Activated naive CD8-positive, alpha-beta T cell (primary cell): ENCODE data around the gene GFRA1.
"Not testable (repeated sequence)": the region's sequence is repeated elsewhere in the genome, so short reads cannot be mapped to it uniquely, and the experiment has no call there.

Experiments
- H3K27ac Mint-ChIP-seq: one replicate; pipeline ENCODE4 v1.8.0; 2021; ENCODE audit warnings: mixed read lengths
- H3K27me3 Mint-ChIP-seq: one replicate; pipeline ENCODE4 v1.8.0; 2021; ENCODE audit warnings: mixed read lengths
- H3K36me3 Mint-ChIP-seq: one replicate; pipeline ENCODE4 v1.8.0; 2021; ENCODE audit warnings: mixed read lengths
- H3K4me1 Mint-ChIP-seq: one replicate; pipeline ENCODE4 v1.8.0; 2021; ENCODE audit warnings: low read depth, mixed read lengths
- H3K4me3 Mint-ChIP-seq: one replicate; pipeline ENCODE4 v1.8.0; 2021; ENCODE audit warnings: mild to moderate bottlenecking, mixed read lengths
- H3K9me3 Mint-ChIP-seq: one replicate; pipeline ENCODE4 v1.8.0; 2021; ENCODE audit warnings: low read depth, mixed read lengths

The GFRA1 gene

GRCh38 chr10:116063107-116063506 is 209.9 kb downstream of the GFRA1 start:
- Mint-ChIP-seq H3K36me3 (no peaks in the 10 kb centered on the region), H3K4me3 (no peak overlapping the region), H3K27me3 (no peaks in the 10 kb centered on the region), H3K27ac (no peak overlapping the region), H3K4me1 (no peaks in the 10 kb centered on the region), H3K9me3 (no peaks in the 10 kb centered on the region)

- no peaks in the 10 kb centered on the region for H3K27me3 Mint-ChIP-seq
- no peak overlapping the region for H3K4me3 Mint-ChIP-seq
- no peaks in the 10 kb centered on the region for H3K9me3 Mint-ChIP-seq
- H3K36me3 Mint-ChIP-seq = no peaks in the 10 kb centered on the region
- no peak overlapping the region for H3K27ac Mint-ChIP-seq
- no peaks in the 10 kb centered on the region for H3K4me1 Mint-ChIP-seq
Observed at GRCh38 chr10:116060864-116061263, 212.1 kb downstream of the GFRA1 start.

- no peaks in the 10 kb centered on the region for H3K4me1 Mint-ChIP-seq
- H3K36me3 Mint-ChIP-seq = no peaks in the 10 kb centered on the region
- no peak overlapping the region for H3K4me3 Mint-ChIP-seq
- H3K27me3 Mint-ChIP-seq = no peaks in the 10 kb centered on the region
- no peak overlapping the region for H3K27ac Mint-ChIP-seq
- H3K9me3 Mint-ChIP-seq = no peaks in the 10 kb centered on the region
Observed at GRCh38 chr10:116059320-116059719, 213.7 kb downstream of the GFRA1 start.

- no peak overlapping the region for H3K4me3 Mint-ChIP-seq
- no peak overlapping the region for H3K27ac Mint-ChIP-seq
- no peaks in the 10 kb centered on the region for H3K27me3 Mint-ChIP-seq
- no peaks in the 10 kb centered on the region for H3K9me3 Mint-ChIP-seq
- no peaks in the 10 kb centered on the region for H3K36me3 Mint-ChIP-seq
- H3K4me1 Mint-ChIP-seq = no peaks in the 10 kb centered on the region
Observed at GRCh38 chr10:116056445-116057293, 216.3 kb downstream of the GFRA1 start.

GRCh38 chr10:116055917-116056252 is 217.1 kb downstream of the GFRA1 start:
- no peaks in the 10 kb centered on the region for H3K36me3 Mint-ChIP-seq
- no peak overlapping the region for H3K4me3 Mint-ChIP-seq
- no peaks in the 10 kb centered on the region for H3K9me3 Mint-ChIP-seq
- no peak overlapping the region for H3K27ac Mint-ChIP-seq
- H3K4me1 Mint-ChIP-seq = no peaks in the 10 kb centered on the region
- H3K27me3 Mint-ChIP-seq = no peaks in the 10 kb centered on the region

GRCh38 chr10:116055252-116055916 is 217.6 kb downstream of the GFRA1 start:
- H3K36me3 Mint-ChIP-seq = no peaks in the 10 kb centered on the region
- H3K4me1 Mint-ChIP-seq = no peaks in the 10 kb centered on the region
- no peak overlapping the region for H3K4me3 Mint-ChIP-seq
- H3K27ac Mint-ChIP-seq = no peak overlapping the region
- no peaks in the 10 kb centered on the region for H3K27me3 Mint-ChIP-seq
- H3K9me3 Mint-ChIP-seq = no peaks in the 10 kb centered on the region

GRCh38 chr10:116053910-116054309 is 219.1 kb downstream of the GFRA1 start:
- no peaks in the 10 kb centered on the region for H3K4me1 Mint-ChIP-seq
- H3K9me3 Mint-ChIP-seq = no peaks in the 10 kb centered on the region
- no peak overlapping the region for H3K4me3 Mint-ChIP-seq
- H3K36me3 Mint-ChIP-seq = no peaks in the 10 kb centered on the region
- H3K27me3 Mint-ChIP-seq = no peaks in the 10 kb centered on the region
- no peak overlapping the region for H3K27ac Mint-ChIP-seq

GRCh38 chr10:116053009-116053730 is 219.8 kb downstream of the GFRA1 start:
- not testable (repeated sequence) for H3K4me3 Mint-ChIP-seq, H3K9me3 Mint-ChIP-seq, H3K27ac Mint-ChIP-seq, H3K4me1 Mint-ChIP-seq, H3K27me3 Mint-ChIP-seq, H3K36me3 Mint-ChIP-seq

- H3K4me3 Mint-ChIP-seq, H3K9me3 Mint-ChIP-seq, H3K36me3 Mint-ChIP-seq, H3K27ac Mint-ChIP-seq, H3K27me3 Mint-ChIP-seq, H3K4me1 Mint-ChIP-seq: not testable (repeated sequence)
Observed at GRCh38 chr10:116052522-116052921, 220.5 kb downstream of the GFRA1 start.

GRCh38 chr10:116049974-116050304 is 223.1 kb downstream of the GFRA1 start:
- no peak overlapping the region for H3K27ac Mint-ChIP-seq
- H3K27me3 Mint-ChIP-seq = no peaks in the 10 kb centered on the region
- no peaks in the 10 kb centered on the region for H3K36me3 Mint-ChIP-seq
- no peaks in the 10 kb centered on the region for H3K9me3 Mint-ChIP-seq
- no peaks in the 10 kb centered on the region for H3K4me1 Mint-ChIP-seq
- no peak overlapping the region for H3K4me3 Mint-ChIP-seq

- Mint-ChIP-seq H3K4me1 (no peaks in the 10 kb centered on the region), H3K36me3 (no peaks in the 10 kb centered on the region), H3K27ac (no peak overlapping the region), H3K27me3 (no peaks in the 10 kb centered on the region), H3K4me3 (no peak overlapping the region), H3K9me3 (no peaks in the 10 kb centered on the region)
Observed at GRCh38 chr10:116049158-116049973, 223.6 kb downstream of the GFRA1 start.

- H3K9me3 Mint-ChIP-seq = no peaks in the 10 kb centered on the region
- H3K4me1 Mint-ChIP-seq = no peaks in the 10 kb centered on the region
- H3K27ac Mint-ChIP-seq = no peak overlapping the region
- peaks cover 2% of the 10 kb centered on the region for H3K27me3 Mint-ChIP-seq
- no peaks in the 10 kb centered on the region for H3K36me3 Mint-ChIP-seq
- no peak overlapping the region for H3K4me3 Mint-ChIP-seq
Observed at GRCh38 chr10:116045366-116046356, 227.3 kb downstream of the GFRA1 start.

GRCh38 chr10:116044801-116045248 is 228.2 kb downstream of the GFRA1 start:
- Mint-ChIP-seq H3K4me3 (no peak overlapping the region), H3K27me3 (peaks cover 2% of the 10 kb centered on the region), H3K27ac (no peak overlapping the region), H3K9me3 (no peaks in the 10 kb centered on the region), H3K4me1 (no peaks in the 10 kb centered on the region), H3K36me3 (no peaks in the 10 kb centered on the region)

GRCh38 chr10:116043861-116044260 is 229.1 kb downstream of the GFRA1 start:
- H3K4me1 Mint-ChIP-seq = no peaks in the 10 kb centered on the region
- peaks cover 2% of the 10 kb centered on the region for H3K27me3 Mint-ChIP-seq
- H3K9me3 Mint-ChIP-seq = no peaks in the 10 kb centered on the region
- H3K36me3 Mint-ChIP-seq = no peaks in the 10 kb centered on the region
- H3K27ac Mint-ChIP-seq = no peak overlapping the region
- H3K4me3 Mint-ChIP-seq = no peak overlapping the region
